NCI-H526 treated with DMSO at 0.1 percent for 48 hours (cell line): ENCODE results near the gene DMPK.
A peak's percentile ranks its signal among the peaks of the same experiment; 100 is the strongest.

Experiments
- DNase-seq: peaks from one replicate; lab custom pipeline; 2025; lab: John Stamatoyannopoulos, UW

Gene DMPK

DNA sequence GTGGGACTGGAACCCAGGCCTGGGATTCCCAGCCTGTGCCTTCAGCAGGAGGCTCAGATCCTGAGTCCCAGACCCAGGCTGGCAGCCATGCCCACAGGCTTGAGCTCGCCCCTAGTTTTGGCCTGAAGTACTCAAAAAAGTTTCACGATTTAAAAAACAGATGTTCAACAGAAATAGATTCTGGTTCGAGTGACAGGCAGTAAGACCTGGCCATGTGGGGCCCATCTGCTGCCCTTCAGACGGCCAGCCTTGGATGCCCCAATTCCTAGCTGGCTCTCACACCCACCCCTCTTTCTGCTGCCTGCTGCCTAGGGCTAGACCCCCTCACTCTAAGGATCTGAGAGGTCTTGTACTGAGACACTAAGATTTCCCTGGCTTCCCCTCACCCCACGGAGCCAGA is 2.8 kb upstream of the DMPK start:
- no peak for DNase-seq

DNA sequence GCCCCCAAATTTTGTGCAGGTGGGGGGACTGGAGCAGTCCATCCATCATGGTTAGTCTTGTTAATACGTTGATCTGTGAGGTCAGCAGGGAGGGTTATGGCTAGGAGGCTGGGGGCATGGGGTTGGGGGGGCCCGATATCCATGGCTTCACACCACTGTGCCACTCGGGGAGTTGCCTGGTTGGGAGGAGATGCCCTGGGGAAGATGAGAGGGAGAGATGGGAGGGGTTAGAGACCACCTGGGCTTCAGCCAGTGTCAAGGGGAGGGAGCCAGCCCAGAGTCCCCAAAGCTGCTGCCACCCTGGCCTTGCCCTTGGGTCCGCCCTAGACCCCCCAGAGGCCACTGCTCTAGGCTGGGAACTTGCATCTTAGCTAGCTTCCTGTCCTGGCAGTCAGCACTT is 1.8 kb upstream of the DMPK start:
- DNase-seq: no peak

DNA sequence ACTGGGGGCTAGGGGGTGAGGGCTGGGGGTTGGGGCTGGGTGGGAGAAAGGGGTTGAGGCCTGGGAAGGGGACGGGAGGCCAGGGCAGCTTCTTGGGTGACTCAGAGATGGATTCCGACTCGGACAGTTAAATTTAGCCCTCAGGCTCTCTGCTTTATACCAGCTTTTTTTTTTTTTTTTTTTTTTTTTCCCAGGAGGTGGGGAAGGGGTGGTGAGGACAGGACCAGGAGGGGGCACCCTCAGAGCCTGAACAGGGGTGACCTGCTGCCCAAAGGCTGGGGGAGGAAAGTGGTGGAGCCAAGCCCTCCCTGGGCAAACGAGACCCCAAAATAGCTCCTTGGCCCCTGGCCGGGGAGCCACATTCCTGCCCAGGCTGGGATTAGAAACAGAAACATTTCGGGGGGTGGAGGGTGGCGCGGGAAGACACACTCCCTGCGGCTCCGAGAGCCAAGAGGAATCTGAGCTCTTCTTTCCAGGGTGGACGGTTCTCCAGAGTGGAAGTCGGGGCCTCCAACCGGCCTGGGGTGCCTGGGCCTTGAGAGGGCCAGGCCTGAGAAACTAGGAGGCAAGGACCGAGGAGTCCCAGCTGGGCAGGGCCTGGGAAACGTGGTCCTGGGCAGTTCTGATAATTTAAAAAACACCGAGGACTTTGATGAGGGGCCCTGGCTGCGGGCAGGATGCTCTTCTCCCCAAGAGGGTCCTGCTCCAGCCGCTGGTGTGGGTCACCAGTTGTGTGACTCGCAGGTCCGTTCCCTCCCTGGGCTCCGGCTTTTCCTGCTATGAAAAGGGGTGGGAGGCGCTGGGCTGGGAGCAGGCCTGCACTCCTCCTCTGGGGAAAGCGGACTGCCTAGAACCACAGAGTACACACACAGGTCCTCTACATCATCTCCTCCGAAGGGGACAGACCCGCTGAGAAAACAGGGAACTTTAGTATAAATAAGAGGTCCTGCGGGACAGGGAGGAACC is 813 bp upstream of the DMPK start:
- DNase-seq: no peak

GRCh38 chr19:45781214-45782161 is 802 bp downstream of the DMPK start:
- no peak for DNase-seq

GRCh38 chr19:45780448-45781213 is 1.7 kb downstream of the DMPK start:
- DNase-seq: no peak

- no peak for DNase-seq
Measured at GRCh38 chr19:45780146-45780447, 2.2 kb downstream of the DMPK start.

DNA sequence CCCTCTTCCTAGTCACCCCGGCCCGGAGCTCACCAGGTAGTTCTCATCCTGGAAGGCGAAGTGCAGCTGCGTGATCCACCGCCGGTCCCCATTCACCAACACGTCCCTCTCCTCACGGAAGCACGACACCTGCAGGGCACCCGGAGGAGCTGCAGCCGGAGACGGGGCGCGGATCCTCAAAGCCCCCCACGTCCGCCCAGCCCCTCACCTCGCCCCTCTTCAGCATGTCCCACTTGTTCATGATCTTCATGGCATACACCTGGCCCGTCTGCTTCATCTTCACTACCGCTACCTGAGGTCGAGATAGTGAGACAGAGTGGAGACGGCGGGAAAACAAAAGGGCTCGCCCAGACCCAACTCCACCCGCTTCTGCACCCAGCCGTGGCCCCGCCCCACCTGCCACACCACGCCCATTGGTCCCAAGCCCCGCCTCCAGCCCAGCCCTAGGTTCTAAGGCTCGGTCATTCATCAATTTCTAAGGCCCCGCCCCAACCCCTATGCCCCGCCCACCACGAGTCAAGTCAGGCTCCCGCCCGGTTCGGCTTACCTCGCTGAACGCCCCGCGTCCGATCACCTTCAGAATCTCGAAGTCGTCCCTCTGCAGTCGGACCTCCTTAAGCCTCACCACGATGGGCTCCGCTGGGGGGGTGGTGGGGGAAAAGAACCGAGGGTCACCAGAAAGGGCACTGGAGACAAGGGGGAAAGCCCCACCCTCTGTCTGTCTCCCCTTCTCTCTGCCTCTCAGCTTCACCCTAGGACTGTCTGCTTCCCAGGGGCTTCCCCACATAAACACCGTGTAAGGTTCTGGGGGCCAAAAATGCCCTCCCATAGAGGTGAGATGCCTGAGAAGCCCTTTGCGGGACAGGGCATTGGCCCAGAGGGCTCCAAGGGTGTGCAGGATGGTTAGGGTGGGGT is 2.8 kb downstream of the DMPK start:
- DNase-seq: peak; percentile 74

DNA sequence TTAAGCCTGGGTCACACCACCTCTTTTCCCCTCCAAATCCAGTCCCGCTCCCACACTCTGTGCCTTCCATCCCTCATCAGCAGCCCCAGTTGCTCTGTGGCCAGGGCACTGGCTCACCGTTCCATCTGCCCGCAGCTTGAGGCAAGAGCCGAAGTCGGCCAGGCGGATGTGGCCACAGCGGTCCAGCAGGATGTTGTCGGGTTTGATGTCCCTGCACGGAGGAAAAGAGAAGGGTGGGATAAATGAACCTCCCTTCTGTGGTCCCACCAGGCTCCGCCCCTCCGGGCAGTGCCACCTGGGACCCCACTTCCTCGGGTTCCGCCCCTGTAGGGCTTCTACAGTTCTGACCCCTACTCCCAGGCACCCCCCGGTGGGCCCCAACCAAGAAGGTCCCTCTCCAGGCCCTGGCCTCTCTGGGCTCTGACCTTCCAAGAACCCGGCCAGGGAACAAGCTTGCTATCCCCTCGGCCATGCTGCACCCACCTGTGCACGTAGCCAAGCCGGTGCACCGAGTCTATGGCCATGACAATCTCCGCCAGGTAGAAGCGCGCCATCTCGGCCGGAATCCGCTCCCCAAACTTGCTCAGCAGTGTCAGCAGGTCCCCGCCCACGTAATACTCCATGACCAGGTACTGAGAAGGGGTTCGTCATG is 4.2 kb downstream of the DMPK start:
- DNase-seq: no peak

DNA sequence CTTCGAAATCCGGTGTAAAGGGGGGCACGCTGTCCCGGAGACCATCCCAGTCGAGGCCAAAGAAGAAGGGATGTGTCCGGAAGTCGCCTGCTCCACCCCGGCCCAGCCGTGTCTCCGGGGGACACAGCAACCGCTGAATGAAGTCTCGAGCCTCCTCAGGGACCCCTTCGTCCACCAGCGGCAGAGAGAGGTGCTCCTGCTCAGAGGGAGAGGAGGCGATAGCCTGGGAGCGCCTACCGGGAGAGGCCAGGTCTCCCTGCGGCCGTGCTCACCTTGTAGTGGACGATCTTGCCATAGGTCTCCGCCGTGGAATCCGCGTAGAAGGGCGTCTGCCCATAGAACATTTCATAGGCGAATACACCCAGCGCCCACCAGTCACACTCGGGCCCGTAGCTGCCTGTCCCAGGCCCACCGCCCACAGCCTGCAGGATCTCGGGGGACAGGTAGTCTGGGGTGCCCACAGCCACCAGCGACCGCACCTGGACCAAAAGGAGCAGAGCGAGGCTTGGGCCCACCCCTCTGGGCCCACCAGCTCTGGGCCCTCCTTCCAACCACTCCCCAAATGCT is 4.8 kb downstream of the DMPK start:
- DNase-seq: no peak

DNA sequence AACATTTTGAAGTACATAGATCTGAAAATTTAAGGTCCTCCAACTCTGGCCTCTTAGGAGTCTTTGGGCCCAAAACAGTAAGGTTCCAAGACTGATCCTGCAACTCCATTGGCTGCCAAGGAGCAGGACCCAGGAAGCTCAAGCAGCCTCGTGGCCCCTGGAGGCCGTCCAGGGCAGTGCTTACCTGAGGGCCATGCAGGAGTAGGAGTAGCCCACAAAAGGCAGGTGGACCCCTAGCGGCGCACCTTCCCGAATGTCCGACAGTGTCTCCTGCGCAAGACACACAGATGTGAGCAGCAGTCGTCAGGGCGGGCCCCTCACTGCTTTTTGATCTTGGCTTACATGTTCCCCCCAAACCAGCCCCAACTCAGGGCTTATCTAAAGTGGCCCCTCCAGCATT is 7.5 kb downstream of the DMPK start:
- DNase-seq: no peak

DNA sequence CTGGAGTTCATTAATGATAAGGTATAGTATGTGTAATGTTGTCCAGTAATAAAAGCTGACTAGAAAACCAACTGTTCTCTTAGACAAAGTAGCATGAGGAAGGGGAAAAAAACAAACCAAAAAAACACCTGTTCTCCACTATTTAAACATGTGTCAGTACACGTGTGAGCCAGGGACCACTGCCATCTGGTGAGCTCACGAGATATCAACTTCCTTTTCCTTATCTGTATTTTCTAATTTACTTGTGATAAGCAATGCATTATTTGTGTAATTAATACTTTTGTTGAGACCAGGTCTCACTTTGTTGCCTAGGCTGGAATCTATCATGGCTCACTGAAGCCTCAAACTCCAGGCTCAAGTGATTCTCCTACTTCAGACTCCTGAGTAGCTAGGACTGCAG is 8.9 kb downstream of the DMPK start:
- DNase-seq: no peak

DNA sequence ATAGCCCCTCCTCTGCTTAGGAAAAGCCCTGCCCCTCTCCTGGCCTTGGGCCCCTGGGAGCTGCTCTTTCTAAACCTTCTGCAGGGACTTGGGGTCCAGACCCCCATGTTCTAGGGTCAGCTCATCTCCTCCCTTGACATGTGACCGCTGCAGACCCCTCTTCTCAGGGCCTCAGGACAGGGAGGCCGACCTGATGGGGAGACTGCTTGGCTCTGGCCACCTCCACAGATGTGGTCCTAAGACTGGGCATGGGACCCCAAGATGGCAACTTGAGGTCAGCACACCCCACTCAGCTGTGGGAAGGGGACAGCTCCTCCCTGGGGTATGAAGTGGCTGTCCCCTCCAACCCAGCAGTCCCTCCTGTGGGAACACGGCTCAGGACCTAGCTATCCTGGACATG is 9.4 kb downstream of the DMPK start:
- no peak for DNase-seq

GRCh38 chr19:45772130-45772840 is 10.0 kb downstream of the DMPK start:
- no peak for DNase-seq

DNA sequence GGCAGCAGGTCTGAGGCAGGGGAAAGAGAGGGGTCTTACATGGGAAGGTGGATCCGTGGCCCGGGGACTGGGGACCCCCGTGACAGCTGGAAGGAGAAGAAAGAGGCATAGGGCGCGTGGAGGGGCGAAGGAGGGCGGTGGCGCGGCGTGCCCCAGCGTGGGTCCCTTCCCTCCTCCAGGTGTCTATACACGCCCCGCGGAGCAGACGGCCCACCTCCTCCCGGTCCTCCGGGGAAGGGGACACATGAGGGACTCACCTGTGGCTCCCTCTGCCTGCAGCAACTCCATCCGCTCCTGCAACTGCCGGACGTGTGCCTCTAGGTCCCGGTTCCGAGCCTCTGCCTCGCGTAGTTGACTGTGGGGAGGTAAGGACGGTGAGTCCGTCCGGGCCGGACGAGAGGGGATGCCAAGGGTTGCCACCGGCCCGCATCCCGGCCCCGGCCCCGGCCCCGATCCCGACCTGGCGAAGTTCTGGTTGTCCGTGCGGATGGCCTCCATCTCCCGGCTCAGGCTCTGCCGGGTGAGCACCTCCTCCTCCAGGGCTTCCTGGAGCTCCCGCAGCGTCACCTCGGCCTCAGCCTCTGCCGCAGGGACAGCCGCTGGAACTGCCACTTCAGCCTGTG is 10.9 kb downstream of the DMPK start:
- DNase-seq: no peak

- DNase-seq: peak; percentile 93
Measured at GRCh38 chr19:45770192-45771101, 11.8 kb downstream of the DMPK start.

GRCh38 chr19:45769821-45770191 is 12.5 kb downstream of the DMPK start:
- DNase-seq: peak; percentile 58

GRCh38 chr19:45768984-45769782 is 13.1 kb downstream of the DMPK start, which contains the start of gene SIX5:
Gene SIX5, minus strand, starts transcription at chr19:45769252. Its CDS starts 408 bp downstream, at chr19:45768844.
- DNase-seq: peak; percentile 75
